GM12878 (cell line): Measurements from ENCODE around the gene LMCD1. TPM values are rescaled to one million over a fixed set of nuclear protein-coding genes. Genes with fewer than 3 reads are reported as not detected.

Experiments
- ATAC-seq: fragments of 200-7000 bp; cut with Tn5 transposase; 3 replicates; pipeline ENCODE4 v1.9.1; 2020; ENCODE audit warnings: mild to moderate bottlenecking, moderate library complexity
- BruUV-seq: library from RNA; stranded (reverse); fragments of 400-500 nt; replicated peaks from 2 replicates; lab custom pipeline; 2021; lab: Mats Ljungman, UMichigan
- CTCF ChIA-PET: fragments of 300-600 bp; sonication (Branson Sonifier 250); formaldehyde crosslinking; extraction: SDS; loops from one replicate; lab custom pipeline; 2021; ENCODE audit warnings: inconsistent platforms; lab: Yijun Ruan, JAX
- POLR2A ChIA-PET: fragments of 350-600 bp; formaldehyde crosslinking; extraction: SDS; loops from one replicate; lab custom pipeline; 2021; ENCODE audit warnings: inconsistent platforms; lab: Charles Lee
- RAD21 ChIA-PET: fragments of 300-600 bp; sonication (Branson Sonifier 250); formaldehyde crosslinking; loops from one replicate; lab custom pipeline; 2023; ENCODE audit warnings: antibody characterized with exemption; ENCODE audit not compliant: unreplicated experiment; lab: Charles Lee
- SMC1A ChIA-PET: fragments of 300-600 bp; sonication (Branson Sonifier 250); formaldehyde crosslinking; loops from one replicate; lab custom pipeline; 2023; ENCODE audit not compliant: unreplicated experiment, uncharacterized antibody; lab: Charles Lee
- DNase-seq: peaks from one replicate; pipeline ENCODE4 v3.0.0-alpha.2; 2011; ENCODE audit warnings: low read depth, low spot score
- FAIRE-seq: peaks from 3 replicates; lab custom pipeline; 2011; peaks lifted over from hg19 to GRCh38; lab: Jason Lieb, UNC
- H2AFZ ChIP-seq: 2 replicates; pipeline ENCODE4 v1.6.0; 2011; ENCODE audit warnings: low read depth, low read length, control low read depth; ENCODE audit not compliant: control insufficient read depth
- H3K27ac ChIP-seq: 2 replicates; pipeline ENCODE4 v1.5.1; 2011; ENCODE audit warnings: control low read depth; ENCODE audit not compliant: control insufficient read depth, insufficient read depth
- H3K27me3 ChIP-seq, 2 experiments: replicated peaks in 1 of 2; 2 replicates each; pipeline versions ENCODE4 v1.6.0 to v1.6.1; 2011; ENCODE audit warnings: low read length in 1 of 2; ENCODE audit not compliant: control insufficient read depth in 2 of 2, insufficient read depth in 2 of 2
- H3K36me3 ChIP-seq, 2 experiments: 2 replicates each; pipeline ENCODE4 v1.5.1; 2011; ENCODE audit warnings: low read length in 1 of 2; ENCODE audit not compliant: control insufficient read depth in 2 of 2, insufficient read depth in 2 of 2
- H3K4me1 ChIP-seq: 2 replicates; pipeline ENCODE4 v1.6.1; 2011; ENCODE audit warnings: mild to moderate bottlenecking, low read length, moderate library complexity, mixed read lengths; ENCODE audit not compliant: control insufficient read depth, insufficient read depth
- H3K4me2 ChIP-seq: 2 replicates; pipeline ENCODE4 v1.6.0; 2011; ENCODE audit warnings: control low read depth; ENCODE audit not compliant: control insufficient read depth, insufficient read depth
- H3K4me3 ChIP-seq: fragments of 200-600 bp; sonication (generic); 2 replicates; pipeline ENCODE4 v1.5.1; 2016
- H3K79me2 ChIP-seq: 2 replicates; pipeline ENCODE4 v1.6.0; 2011; ENCODE audit warnings: low read length; ENCODE audit not compliant: control insufficient read depth, insufficient read depth
- H3K9ac ChIP-seq: 2 replicates; pipeline ENCODE4 v1.8.0; 2011; ENCODE audit warnings: low read length, control low read depth, mixed read lengths; ENCODE audit not compliant: control insufficient read depth, insufficient read depth
- H3K9me3 ChIP-seq: replicated peaks from 3 replicates; pipeline ENCODE4 v1.5.1; 2011; ENCODE audit warnings: mild to moderate bottlenecking, low read length; ENCODE audit not compliant: control insufficient read depth, insufficient read depth
- H4K20me1 ChIP-seq: 2 replicates; pipeline ENCODE4 v1.6.0; 2011; ENCODE audit not compliant: control insufficient read depth, insufficient read depth
- ATF3 ChIP-seq: IDR thresholded peaks from 2 replicates; pipeline ENCODE4 v1.6.1; 2011; ENCODE audit warnings: low read depth, mild to moderate bottlenecking, low read length, moderate library complexity, borderline replicate concordance; ENCODE audit errors: extremely low read depth
- CBX5 ChIP-seq: sonication (generic); IDR thresholded peaks from 2 replicates; pipeline ENCODE4 v1.6.1; 2016; ENCODE audit warnings: low read depth, moderate library complexity, mild to moderate bottlenecking, inconsistent platforms
- CEBPB ChIP-seq, 2 experiments: fragments of 150-350 bp in 1 of 2; IDR thresholded peaks; 2 replicates each; pipeline ENCODE4 v1.6.1; 2012 to 2014; ENCODE audit warnings: low read depth in 2 of 2, low read length in 2 of 2, borderline replicate concordance in 1 of 2, inconsistent platforms in 1 of 2
- MEF2A ChIP-seq: IDR thresholded peaks from 2 replicates; pipeline ENCODE4 v1.6.1; 2011; ENCODE audit warnings: low read depth, mild to moderate bottlenecking, low read length, moderate library complexity; ENCODE audit not compliant: insufficient read depth
- MLLT1 ChIP-seq: fragments of 450-650 bp; IDR thresholded peaks from 2 replicates; pipeline ENCODE4 v1.6.1; 2016; ENCODE audit warnings: mild to moderate bottlenecking
- PRDM15 ChIP-seq: fragments of 450-650 bp; formaldehyde crosslinking; IDR thresholded peaks from 2 replicates; pipeline ENCODE4 v1.4.0; 2020; ENCODE audit warnings: mild to moderate bottlenecking, moderate library complexity
- REST ChIP-seq: IDR thresholded peaks from 2 replicates; pipeline ENCODE4 v1.6.1; 2012; ENCODE audit warnings: mild to moderate bottlenecking, low read depth, low read length
- STAT3 ChIP-seq: IDR thresholded peaks from 2 replicates; pipeline ENCODE4 v1.6.1; 2011; ENCODE audit warnings: low read depth, low read length, improper control_type of control experiment
- TCF7 ChIP-seq: IDR thresholded peaks from 2 replicates; pipeline ENCODE4 v1.6.1; 2014; ENCODE audit warnings: antibody characterized with exemption, borderline replicate concordance
- WGBS: methylation state at CpG from one replicate; pipeline ENCODE4 v1.1.6; 2016; ENCODE audit warnings: low lambda C conversion rate; ENCODE audit not compliant: insufficient replicate concordance, insufficient coverage; ENCODE audit errors: missing lambda C conversion rate; 5-methylcytosine and 5-hydroxymethylcytosine counted together
- in situ Hi-C: fragments of 300-500 bp; cut with MboI; formaldehyde crosslinking; loops from 9 replicates; pipeline ENCODE4 v1.14.3; 2018; ENCODE audit warnings: mixed read lengths
- intact Hi-C: fragments of 100-400 bp; cut with micrococcal nuclease; formaldehyde crosslinking; loops from one replicate; pipeline ENCODE4 v1.14.2; 2022; ENCODE audit not compliant: unreplicated experiment
- polyA plus RNA-seq, 11 experiments: library from polyadenylated mRNA; depleted of rRNA in 4 of 11; unstranded in 6 of 11; stranded (reverse) in 5 of 11; fragments of >200 nt; fragmentation: Nextera tagmentation in 4 of 11; fragmentation: Illumina TruSeq in 1 of 11; extraction: Ambion mirVana in 4 of 11; extraction: Trizol in 1 of 11; gene quantifications; 1 replicate in 1 of 11; 2 replicates in 10 of 11; pipeline versions ENCODE4 v1.2.1 to v1.2.3, GENCODE V29; 2011 to 2016; ENCODE audit warnings: inconsistent platforms in 2 of 11, missing spikeins in 2 of 11, low read depth in 1 of 11
- total RNA-seq, 4 experiments: library from RNA; depleted of rRNA in 3 of 4; stranded (reverse); fragments of >200 nt in 3 of 4; fragmentation: Illumina TruSeq in 1 of 4; extraction: Trizol in 1 of 4; gene quantifications; 2 replicates each; pipeline versions ENCODE4 v1.2.1 to v1.2.3, GENCODE V29; 2013 to 2021

Gene LMCD1
- total and polyA plus RNA-seq, 10 of the 15 experiments (the other 5 are each of a cell fraction or from before 2014, with no cell fraction given), result 0.27 to 6.4 (median 1.7) TPM

GRCh38 chr3:8512234-8512633, 10.6 kb downstream of the LMCD1 start (continued):
- TF ChIP-seq REST (no peak), CBX5 (no peak), STAT3 (no peak), CEBPB (IDR thresholded peaks at IDR 0.05; ENCODE audit: borderline replicate concordance in 1 of 2, low read depth in 2 of 2, low read length in 2 of 2) (no peak), ATF3 (no peak)
- TF ChIP-seq, all 136 proteins: peak for 0

- 73% methylated on average over 9 of the region's 9 CpGs for WGBS
- FAIRE-seq, result no peak
- intact Hi-C loops, result no loop called here
- no peak for TF ChIP-seq PRDM15
- no peak for TF ChIP-seq MEF2A
- TF ChIP-seq MLLT1, result no peak
- TF ChIP-seq TCF7, result no peak
These were observed 14.5 kb downstream of the LMCD1 start for GRCh38 chr3:8516047-8516661.

More at GRCh38 chr3:8516047-8516661, 14.5 kb downstream of the LMCD1 start:
- H3K4me2 ChIP-seq, result no peak overlapping the region
- no peaks in the 10 kb centered on the region for H3K79me2 ChIP-seq
- ChIA-PET POLR2A (interaction anchor here (1.6 kb wide), 1 partner anchor 12 kb away, joined by 3 read pairs; no protein-coding TSS in a partner anchor), CTCF (interaction anchor here (0.8 to 1.2 kb wide), 3 partner anchors 10 to 14 kb away, joined by 3 read pairs; no protein-coding TSS in a partner anchor), RAD21 (interaction anchor here (0.6 kb wide), 1 partner anchor 1836 kb away, joined by 3 read pairs; no protein-coding TSS in a partner anchor), SMC1A (interaction anchor here (1.0 to 1.2 kb wide), 2 partner anchors 8 to 11 kb away, joined by 3 to 5 read pairs; no protein-coding TSS in a partner anchor)
- H2AFZ ChIP-seq, result no peak overlapping the region
- DNase-seq (no peak), ATAC-seq (no peak)
- BruUV-seq, result no TSS peak
- no peaks in the 10 kb centered on the region for H4K20me1 ChIP-seq
- H3K36me3 ChIP-seq, result no peaks in the 10 kb centered on the region
- no peaks in the 10 kb centered on the region; the same call in 2 of the 3 replicates for H3K9me3 ChIP-seq
- no peak overlapping the region for H3K4me3 ChIP-seq
- H3K27me3 ChIP-seq, result no peaks in the 10 kb centered on the region
- H3K27ac ChIP-seq, result no peak overlapping the region
- no peaks in the 10 kb centered on the region; the same call in 1 of the 2 replicates for H3K4me1 ChIP-seq
- in situ Hi-C loops, result no loop called here
- no peak overlapping the region for H3K9ac ChIP-seq
